ENCODE data around the gene HS2ST1.
"Not testable (repeated sequence)": the region's sequence is repeated elsewhere in the genome, so short reads cannot be mapped to it uniquely, and the experiment has no call there.

HS2ST1 gene

GRCh38 chr1:87023326-87023725 lies 108.9 kb downstream of the HS2ST1 start:
- DNase-seq (ENCODE audit: low spot score), result no peak

DNA sequence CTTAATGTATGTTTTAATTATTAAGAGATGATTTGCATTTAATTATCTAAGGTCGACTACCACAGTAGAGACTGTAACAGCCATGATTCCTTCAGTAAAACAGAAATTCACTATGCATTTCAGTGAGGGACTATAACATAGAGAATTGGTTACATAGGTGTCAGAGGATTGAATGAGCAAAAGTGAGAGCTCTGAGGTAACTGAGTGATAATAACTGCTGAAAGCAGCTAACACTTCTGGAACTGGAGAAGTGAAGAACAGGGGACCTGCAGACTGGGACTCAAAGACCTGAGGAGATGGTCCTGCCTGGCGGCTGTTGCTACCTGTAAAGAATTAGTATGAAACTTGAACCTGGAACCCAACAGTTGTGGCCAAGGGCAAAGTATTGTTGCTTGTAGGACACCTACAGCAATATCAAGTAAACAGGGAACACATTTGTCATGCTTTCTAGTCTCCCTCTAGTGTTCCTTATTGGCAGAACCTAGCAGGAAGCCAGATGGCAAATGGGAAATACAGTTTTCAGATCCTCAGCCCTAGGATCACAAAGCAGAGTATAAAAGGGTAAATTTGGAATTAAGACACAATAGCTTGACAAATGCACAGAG lies 110.6 kb downstream of the HS2ST1 start:
- peak; percentile 23 for DNase-seq (ENCODE audit: low spot score)

DNA sequence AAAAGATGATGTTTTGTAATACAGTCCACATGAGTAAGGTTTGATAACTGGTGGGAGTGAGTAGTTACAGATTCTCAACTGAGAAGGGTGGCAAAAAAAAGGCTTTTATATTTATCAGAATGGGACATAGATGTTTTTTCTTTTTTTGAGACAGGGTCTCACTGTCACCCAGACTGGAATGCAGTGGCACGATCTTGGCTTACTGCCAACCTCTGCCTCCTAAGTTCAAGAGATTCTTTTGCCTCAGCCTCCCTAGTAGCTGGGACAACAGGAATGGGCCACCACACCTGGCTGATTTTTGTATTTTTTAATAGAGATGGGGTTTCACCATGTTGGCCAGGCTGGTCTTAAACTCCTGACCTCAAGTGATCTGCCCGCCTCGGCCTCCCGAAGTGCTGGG lies 113.1 kb downstream of the HS2ST1 start:
- DNase-seq (ENCODE audit: low spot score), result not testable (repeated sequence)

GRCh38 chr1:87028576-87028975 lies 114.1 kb downstream of the HS2ST1 start:
- DNase-seq (ENCODE audit: low spot score), result no peak

DNA sequence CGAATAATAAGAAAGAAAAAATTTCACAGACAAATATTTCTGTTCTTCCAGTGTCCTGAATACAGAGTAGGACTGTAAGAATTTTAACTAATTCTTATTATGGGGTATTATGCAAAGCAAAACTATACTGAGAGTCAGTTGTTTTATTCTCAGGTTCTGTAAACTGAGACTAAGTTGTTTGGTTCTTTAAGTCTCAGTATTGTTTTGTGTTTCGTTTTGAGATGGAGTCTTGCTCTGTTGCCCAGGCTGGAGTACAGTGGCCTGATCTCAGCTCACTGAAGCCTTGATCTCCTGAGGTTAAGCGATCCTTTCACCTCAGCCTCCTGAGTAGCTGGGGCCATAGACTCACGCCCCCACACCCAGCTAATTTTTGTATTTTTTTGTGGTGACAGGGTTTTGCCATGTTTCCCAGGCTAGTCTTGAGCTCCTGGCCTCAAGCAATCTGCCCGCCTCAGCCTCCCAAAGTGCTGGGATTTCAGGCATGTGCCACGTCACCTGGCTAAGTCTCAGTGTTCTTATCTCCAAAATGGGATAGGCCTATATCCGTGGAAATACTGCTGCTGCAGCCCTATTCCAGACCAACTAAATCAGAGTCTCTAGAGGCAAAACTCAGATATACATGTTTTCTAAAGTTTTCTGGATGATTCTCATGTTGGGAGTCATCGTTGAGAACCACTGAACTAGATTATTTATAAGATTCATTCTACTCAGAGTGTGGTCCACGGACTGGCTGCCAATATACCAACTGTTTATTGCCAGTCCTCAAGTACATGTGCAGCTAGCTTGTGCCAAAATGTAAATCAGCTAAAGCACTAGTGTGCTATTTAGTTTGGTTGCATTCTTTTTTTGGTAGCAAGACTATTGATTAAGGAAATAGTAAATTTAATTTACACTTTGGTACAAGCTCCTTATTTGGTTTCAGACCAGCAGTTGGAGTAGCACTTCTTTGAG lies 116.6 kb downstream of the HS2ST1 start:
- DNase-seq (ENCODE audit: low spot score), result no peak

- DNase-seq (ENCODE audit: low spot score), result no peak
Measured at GRCh38 chr1:87034351-87034750, 119.9 kb downstream of the HS2ST1 start.

- no peak for DNase-seq (ENCODE audit: low spot score)
Measured at GRCh38 chr1:87039096-87039495, 124.7 kb downstream of the HS2ST1 start.

DNA sequence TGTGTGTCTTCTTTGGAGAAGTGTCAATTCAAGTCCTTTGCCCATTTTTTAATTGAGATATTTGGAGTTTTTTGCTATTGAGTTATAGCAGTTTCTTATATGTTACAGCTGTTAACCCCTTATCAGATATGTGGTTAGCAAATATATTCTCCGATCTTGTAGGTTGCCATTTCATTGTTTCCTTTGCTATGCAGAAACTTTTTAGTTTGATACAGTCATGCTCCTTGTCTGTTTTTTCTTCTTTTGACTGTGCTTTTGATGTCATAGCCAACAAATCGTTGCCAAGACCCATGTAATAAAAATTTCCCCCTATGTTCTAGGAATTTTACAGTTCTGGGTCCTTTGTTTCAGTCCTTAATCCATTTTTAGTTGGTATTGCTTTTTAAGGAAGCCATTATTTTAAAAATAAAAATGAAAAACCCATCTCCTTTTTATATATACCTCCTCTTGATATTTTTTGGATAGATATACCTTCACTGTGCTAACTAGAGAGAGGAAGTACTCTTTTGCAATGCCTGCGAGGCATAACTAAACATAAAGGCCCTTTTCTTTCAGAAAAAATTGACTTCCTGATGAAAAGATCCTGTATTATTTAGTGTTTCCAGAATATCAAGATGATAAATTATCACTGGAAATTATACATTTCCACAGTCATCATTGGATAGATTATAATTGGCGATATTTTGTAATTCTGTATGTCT lies 127.8 kb downstream of the HS2ST1 start:
- no peak for DNase-seq (ENCODE audit: low spot score)

DNA sequence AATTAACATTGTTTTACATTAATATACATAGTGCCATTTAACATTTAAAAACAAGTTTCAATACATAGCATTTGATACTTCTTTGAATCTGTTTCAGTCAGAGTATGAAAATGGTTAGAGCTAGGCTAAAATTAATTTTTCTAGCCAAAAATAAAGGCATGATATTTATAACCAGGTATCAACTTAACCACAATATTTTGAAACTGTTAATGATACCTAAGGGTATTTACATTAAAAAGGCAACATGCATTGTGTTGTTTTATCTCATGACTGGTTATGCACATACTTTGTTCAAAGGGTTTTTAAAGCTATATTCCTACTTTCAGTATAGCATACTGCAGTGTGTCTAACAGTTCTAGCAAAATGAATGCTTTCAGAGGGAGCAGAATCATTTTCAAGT lies 130.0 kb downstream of the HS2ST1 start:
- DNase-seq (ENCODE audit: low spot score), result no peak

GRCh38 chr1:87044840-87045239 lies 130.4 kb downstream of the HS2ST1 start:
- no peak for DNase-seq (ENCODE audit: low spot score)

GRCh38 chr1:87045761-87046304 lies 131.4 kb downstream of the HS2ST1 start:
- DNase-seq (ENCODE audit: low spot score), result no peak

DNA sequence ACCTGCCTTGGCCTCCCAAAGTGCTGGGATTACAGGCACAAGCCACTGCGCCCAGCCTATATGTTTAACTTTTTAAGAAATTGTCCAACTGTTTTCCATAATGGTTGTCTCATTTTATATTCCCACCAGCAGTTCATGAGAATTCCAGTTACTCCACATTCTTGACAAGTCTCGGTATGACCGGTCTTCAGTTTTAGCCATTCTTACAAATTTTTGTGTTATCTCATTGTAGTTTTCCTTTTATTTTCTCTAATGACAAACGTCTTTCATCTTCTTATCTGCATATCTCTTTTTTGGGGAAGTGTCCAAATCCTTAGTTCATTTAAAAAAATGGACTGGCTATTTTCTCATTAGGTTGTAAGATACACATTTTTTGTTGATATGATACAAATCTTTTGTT lies 132.5 kb downstream of the HS2ST1 start:
- no peak for DNase-seq (ENCODE audit: low spot score)

- no peak for DNase-seq (ENCODE audit: low spot score)
Measured at GRCh38 chr1:87048237-87048636, 133.8 kb downstream of the HS2ST1 start.

DNA sequence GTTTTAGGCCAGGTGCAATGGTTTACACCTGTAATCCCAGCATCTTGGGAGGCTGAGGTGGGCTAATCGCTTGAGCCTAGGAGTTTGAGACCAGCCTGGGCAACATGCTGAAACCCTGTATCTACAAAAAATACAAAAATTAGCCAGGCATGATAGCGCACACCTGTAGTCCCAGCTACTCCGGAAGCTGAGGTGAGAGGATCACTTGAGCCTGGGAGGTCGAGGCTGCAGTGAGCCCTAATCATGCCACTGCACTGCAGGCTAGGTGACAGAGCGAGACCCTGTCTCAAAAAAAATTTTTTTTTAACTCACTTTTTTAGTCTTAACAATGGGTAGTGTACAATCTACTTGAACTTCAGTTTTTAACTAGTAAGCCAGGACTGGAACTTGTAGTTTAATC lies 137.5 kb downstream of the HS2ST1 start:
- no peak for DNase-seq (ENCODE audit: low spot score)

DNA sequence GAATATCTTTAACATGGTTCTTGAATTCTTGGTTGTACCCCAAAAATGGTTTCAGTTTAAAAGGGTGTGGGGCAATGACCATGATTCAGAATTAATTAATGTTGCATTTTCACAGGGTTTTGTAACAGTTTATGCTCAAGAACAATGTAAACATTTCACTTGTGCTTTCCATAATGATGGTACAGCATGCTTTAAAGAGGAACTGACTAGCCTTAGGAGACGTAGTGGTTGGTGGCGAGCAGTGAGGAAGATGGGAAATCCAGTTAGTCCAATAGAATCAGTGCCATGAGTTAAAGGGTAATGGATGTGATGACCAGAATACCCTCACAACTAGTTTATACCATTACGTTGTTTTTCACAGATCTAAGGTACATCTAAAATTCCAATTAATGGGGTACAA lies 138.0 kb downstream of the HS2ST1 start:
- DNase-seq (ENCODE audit: low spot score), result no peak

DNA sequence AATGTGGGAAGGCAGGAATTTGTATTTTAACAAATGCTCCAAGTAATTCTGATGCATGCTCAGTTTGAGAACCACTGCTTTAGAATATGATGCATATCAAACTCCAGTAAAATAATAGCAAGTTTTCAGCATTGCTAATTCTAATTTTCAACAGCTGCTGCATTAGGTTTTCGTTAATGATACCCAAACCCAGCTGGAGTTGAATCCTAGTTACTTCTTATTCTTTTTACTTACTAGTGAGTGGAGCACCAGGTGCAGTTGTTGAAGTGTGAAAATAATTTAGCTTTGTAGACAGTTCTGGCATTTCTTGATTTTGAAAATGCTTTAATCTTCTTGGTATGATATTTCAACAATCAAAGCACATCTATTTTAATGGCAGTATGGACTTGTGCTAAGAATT lies 138.5 kb downstream of the HS2ST1 start:
- DNase-seq (ENCODE audit: low spot score), result no peak

GRCh38 chr1:87053446-87053845 lies 139.0 kb downstream of the HS2ST1 start:
- DNase-seq (ENCODE audit: low spot score), result no peak

DNA sequence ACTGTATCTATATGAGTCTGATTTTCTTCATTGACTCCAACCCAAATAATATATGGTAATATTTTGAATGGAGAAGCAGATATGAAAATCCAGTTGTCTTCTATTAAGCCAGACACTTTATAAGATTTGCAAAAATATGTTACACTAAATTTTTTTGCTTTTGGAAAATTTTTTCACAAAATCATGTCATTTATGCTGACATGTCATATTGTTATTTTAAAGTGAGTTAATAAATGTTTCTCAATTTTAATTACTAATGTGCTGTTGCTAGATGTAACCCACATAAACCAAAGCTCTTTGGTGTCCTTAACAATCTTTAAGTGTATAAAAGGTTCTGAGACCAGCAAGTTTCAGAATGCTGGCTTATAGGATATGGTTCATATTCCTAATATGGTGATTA lies 142.5 kb downstream of the HS2ST1 start:
- no peak for DNase-seq (ENCODE audit: low spot score)

GRCh38 chr1:87058343-87058649 lies 143.9 kb downstream of the HS2ST1 start:
- peak; percentile 2 for DNase-seq (ENCODE audit: low spot score)

GRCh38 chr1:87061742-87062156 lies 147.3 kb downstream of the HS2ST1 start:
- no peak for DNase-seq (ENCODE audit: low spot score)

DNA sequence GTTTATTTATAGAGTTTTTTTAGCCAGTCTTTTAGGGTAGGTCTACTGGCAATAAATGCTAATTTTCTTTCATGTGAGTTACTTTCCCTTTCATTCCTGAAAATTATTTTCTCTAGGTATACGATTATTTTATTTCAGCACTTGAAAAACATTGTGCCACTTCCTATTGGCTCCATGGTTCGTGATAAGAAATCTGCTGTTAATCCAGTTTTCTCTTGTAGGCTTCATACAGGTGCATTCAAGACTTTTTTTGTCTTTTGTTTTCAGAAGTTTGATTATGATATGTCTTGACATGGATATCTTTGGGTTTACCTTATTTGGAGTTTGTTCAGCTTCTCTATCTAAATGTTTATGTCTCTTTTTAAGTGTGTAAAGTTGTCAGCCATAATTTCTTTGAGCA lies 148.3 kb downstream of the HS2ST1 start:
- no peak for DNase-seq (ENCODE audit: low spot score)

GRCh38 chr1:87064309-87064708 lies 149.9 kb downstream of the HS2ST1 start:
- DNase-seq (ENCODE audit: low spot score), result no peak

- no peak for DNase-seq (ENCODE audit: low spot score)
Measured at GRCh38 chr1:87064986-87065385, 150.6 kb downstream of the HS2ST1 start.

All from AG08396 (cell line).